Kidney (tissue), 14 donors: ENCODE measurements around the gene ACAP1. TPM values are rescaled to one million over a fixed set of nuclear protein-coding genes. Genes with fewer than 3 reads are reported as not detected.

Source experiments
- DNase-seq, 5 donors: peaks; one replicate each; pipeline ENCODE4 v3.0.0-alpha.2; 2013 to 2020
- FAIRE-seq: peaks from 2 replicates; lab custom pipeline; 2012; peaks lifted over from hg19 to GRCh38; lab: Jason Lieb, UNC
- H3K27ac ChIP-seq, 2 donors: one replicate each; pipeline ENCODE4 v1.7.0; 2013; ENCODE audit warnings: low read depth in 2 of 2, low read length in 2 of 2, inconsistent platforms in 1 of 2
- H3K27me3 ChIP-seq: one replicate; pipeline ENCODE4 v1.7.1; 2013; ENCODE audit warnings: low read length, inconsistent platforms; ENCODE audit not compliant: control insufficient read depth, insufficient read depth
- H3K36me3 ChIP-seq, 3 donors: one replicate each; pipeline versions ENCODE4 v1.7.0 to v1.7.1; 2013; ENCODE audit warnings: low read length in 3 of 3, control low read depth in 1 of 3, inconsistent platforms in 1 of 3; ENCODE audit not compliant: insufficient read depth in 3 of 3, control insufficient read depth in 2 of 3
- H3K4me1 ChIP-seq, 3 donors: one replicate each; pipeline versions ENCODE4 v1.7.0 to v1.7.1; 2013; ENCODE audit warnings: low read length in 3 of 3, inconsistent platforms in 1 of 3, low read depth in 1 of 3; ENCODE audit not compliant: control insufficient read depth in 2 of 3, insufficient read depth in 2 of 3
- H3K4me3 ChIP-seq, 3 donors: one replicate each; pipeline versions ENCODE4 v1.7.0 to v1.8.1; 2013; ENCODE audit warnings: low read length in 3 of 3, control low read depth in 1 of 3, inconsistent platforms in 1 of 3
- H3K9ac ChIP-seq, 3 donors: one replicate each; pipeline versions ENCODE4 v1.7.0 to v1.7.1; 2013; ENCODE audit warnings: low read length in 3 of 3, control low read depth in 1 of 3, inconsistent platforms in 1 of 3
- H3K9me3 ChIP-seq, 3 donors: one replicate each; pipeline versions ENCODE4 v1.7.0 to v1.7.1; 2013; ENCODE audit warnings: low read length in 3 of 3, control low read depth in 1 of 3, inconsistent platforms in 1 of 3; ENCODE audit not compliant: control insufficient read depth in 2 of 3, insufficient read depth in 1 of 3
- intact Hi-C: fragments of 100-400 bp; cut with DNase I; formaldehyde crosslinking; loops from one replicate; pipeline ENCODE4 v1.11.1; 2022
- polyA plus RNA-seq: library from polyadenylated mRNA; stranded (reverse); fragments of 350-450 nt; fragmentation: Illumina TruSeq; extraction: RNeasy Lipid Tissue Mini Kit (QIAGEN cat#74804); gene quantifications from one replicate; pipeline ENCODE4 v1.2.3, GENCODE V29; 2014; ENCODE audit warnings: low read depth, low replicate concordance; ENCODE audit not compliant: insufficient read depth
- total RNA-seq: library from RNA; stranded (reverse); fragmentation: NEBNext Ultra II Directional; extraction: Animal tissue kit (Norgen Biotek cat#: 25700); gene quantifications from one replicate; pipeline ENCODE4 v1.2.1, GENCODE V29; 2021
- TF ChIP-seq, protein P1 (sequence below): IDR thresholded peaks from 3 replicates; pipeline ENCODE4 v1.5.1; 2012; ENCODE audit warnings: mild to moderate bottlenecking, moderate library complexity, borderline replicate concordance; ENCODE audit not compliant: insufficient read depth; ENCODE audit errors: extremely low read depth
- donor health status: control.
- donor health status: control.
- donor health status: control.
- donor health status: control.
- donor health status: control.
- donor health status: DM: yes; HTN: yes; CAD: no.
- donor health status: Normal renal cell carcinoma (clear cell type).

The ACAP1 gene
- total and polyA plus RNA-seq, 2 donors from 2014 or later, result 9.9 to 26.0 TPM

DNA sequence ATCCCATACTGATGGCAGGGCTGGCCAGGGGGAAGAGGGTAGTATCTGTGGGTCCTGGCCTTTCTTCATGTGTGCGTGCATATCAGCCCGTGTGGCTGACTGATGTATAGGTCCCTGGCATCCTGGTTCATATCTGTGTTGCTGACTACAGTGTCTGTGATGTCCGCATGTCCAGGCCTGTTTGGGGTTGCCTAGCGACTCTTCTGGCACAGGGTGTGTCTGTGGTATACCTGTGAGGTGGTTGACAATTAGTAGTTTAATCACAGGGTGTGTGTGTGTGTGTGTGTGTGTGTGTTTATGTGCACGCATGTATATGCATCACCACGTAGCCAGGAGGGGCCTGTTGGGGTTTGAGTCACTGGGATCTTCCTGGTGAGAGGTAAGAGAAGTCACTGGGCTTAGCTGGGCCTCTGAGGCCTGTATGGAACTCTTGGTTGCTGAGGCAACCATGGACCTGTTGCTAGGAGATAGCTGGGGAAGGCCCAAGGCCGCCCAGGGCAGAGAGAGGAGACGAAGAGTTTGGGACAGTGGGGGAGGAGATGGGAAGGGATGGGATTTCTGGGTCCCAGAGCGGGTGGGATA, 18.0 kb downstream of the ACAP1 start:
- Histone ChIP-seq H3K4me3 (no peak overlapping the region), H3K36me3 (no peaks in the 10 kb centered on the region), H3K9ac (peak overlapping the region in 1 of 3 donors; percentile 43), H3K9me3 (no peaks in the 10 kb centered on the region), H3K27me3 (no peaks in the 10 kb centered on the region), H3K27ac (no peak overlapping the region), H3K4me1 (peaks cover 3 to 25% (median 13%) of the 10 kb centered on the region in 3 donors)
- intact Hi-C loops, result no loop called here
- FAIRE-seq (no peak), DNase-seq (peak in 2 of 5 donors; percentile 61 to 63)
- TF ChIP-seq, protein P1, sequence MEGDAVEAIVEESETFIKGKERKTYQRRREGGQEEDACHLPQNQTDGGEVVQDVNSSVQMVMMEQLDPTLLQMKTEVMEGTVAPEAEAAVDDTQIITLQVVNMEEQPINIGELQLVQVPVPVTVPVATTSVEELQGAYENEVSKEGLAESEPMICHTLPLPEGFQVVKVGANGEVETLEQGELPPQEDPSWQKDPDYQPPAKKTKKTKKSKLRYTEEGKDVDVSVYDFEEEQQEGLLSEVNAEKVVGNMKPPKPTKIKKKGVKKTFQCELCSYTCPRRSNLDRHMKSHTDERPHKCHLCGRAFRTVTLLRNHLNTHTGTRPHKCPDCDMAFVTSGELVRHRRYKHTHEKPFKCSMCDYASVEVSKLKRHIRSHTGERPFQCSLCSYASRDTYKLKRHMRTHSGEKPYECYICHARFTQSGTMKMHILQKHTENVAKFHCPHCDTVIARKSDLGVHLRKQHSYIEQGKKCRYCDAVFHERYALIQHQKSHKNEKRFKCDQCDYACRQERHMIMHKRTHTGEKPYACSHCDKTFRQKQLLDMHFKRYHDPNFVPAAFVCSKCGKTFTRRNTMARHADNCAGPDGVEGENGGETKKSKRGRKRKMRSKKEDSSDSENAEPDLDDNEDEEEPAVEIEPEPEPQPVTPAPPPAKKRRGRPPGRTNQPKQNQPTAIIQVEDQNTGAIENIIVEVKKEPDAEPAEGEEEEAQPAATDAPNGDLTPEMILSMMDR, result no peak

DNA sequence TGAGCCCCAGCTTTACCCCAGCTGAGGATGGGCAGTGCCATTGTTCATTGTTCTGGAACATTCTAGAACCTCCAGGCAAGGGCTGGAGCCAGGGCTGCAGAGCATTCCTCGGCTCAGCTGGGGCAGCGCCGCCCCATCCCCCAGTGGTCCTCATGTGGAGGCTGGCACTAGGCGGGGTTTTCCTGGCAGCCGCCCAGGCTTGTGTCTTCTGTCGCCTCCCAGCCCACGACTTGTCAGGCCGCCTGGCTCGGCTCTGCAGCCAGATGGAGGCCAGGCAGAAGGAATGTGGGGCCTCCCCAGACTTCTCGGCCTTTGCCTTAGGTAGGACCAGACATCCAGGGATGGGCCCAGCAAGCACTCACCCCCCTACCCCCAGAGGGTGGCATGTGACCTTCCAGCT, 18.7 kb downstream of the ACAP1 start, which contains the start of gene TMEM95:
Gene TMEM95 (plus strand): TSS at position 104 of the 400 bp plus-strand sequence. CDS start 49 bp downstream, at position 153.
- no peaks in the 10 kb centered on the region for H3K27me3 ChIP-seq
- no peak for FAIRE-seq
- no peaks in the 10 kb centered on the region for H3K9me3 ChIP-seq
- peaks cover 0 to 20% (median 9%) of the 10 kb centered on the region in 3 donors for H3K4me1 ChIP-seq
- TF ChIP-seq, protein P1, result no peak
- intact Hi-C loops, result no loop called here
- H3K9ac ChIP-seq, result peak within 1 kb of the TSS in 1 of 3 donors; percentile 43
- H3K27ac ChIP-seq, result peak within 1 kb of the TSS in 1 of 2 donors; percentile 9
- DNase-seq, result peak in 3 of 5 donors; percentile 49 to 78 (median 60)
- no peak within 1 kb of the TSS for H3K4me3 ChIP-seq
- H3K36me3 ChIP-seq, result no peaks in the 10 kb centered on the region

DNA sequence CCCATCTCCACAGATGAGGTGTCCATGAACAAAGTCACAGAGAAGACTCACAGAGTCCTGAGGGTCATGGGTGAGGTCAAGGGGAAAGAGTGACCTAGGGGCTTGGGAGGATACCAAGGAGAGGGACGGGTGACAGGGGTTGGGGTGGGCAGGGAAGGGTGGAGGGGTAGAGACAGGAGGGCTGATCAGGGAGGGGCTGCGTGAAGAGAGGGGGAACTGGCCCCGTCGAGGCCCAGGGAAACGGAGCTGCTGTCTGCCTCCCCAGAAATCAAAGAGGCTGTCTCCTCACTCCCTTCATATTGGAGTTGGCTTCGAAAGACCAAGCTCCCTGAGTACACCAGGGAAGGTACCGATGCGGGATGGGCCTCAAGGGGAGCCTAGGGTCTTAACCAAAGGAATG, 19.2 kb downstream of the ACAP1 start:
- intact Hi-C loops, result no loop called here
- no peak for FAIRE-seq

More for the DNA sequence above, 19.2 kb downstream of the ACAP1 start:
- Histone ChIP-seq H3K27me3 (no peaks in the 10 kb centered on the region), H3K4me3 (no peak overlapping the region), H3K36me3 (no peaks in the 10 kb centered on the region), H3K4me1 (peaks cover 0 to 20% (median 9%) of the 10 kb centered on the region in 3 donors), H3K9ac (no peak overlapping the region), H3K27ac (no peak overlapping the region), H3K9me3 (no peaks in the 10 kb centered on the region)
- peak in 2 of 5 donors; percentile 56 to 57 for DNase-seq
- TF ChIP-seq, protein P1, result no peak
